Sigmoid colon (tissue), 7 donors: ENCODE results near the gene HRAS. TPM values are rescaled to one million over a fixed set of nuclear protein-coding genes. Genes with fewer than 3 reads are reported as not detected.
A peak's percentile ranks its signal among the peaks of the same experiment; 100 is the strongest.
"Not testable (repeated sequence)": the region's sequence is repeated elsewhere in the genome, so short reads cannot be mapped to it uniquely, and the experiment has no call there.

Experiments used
- DNase-seq: peaks from one replicate; pipeline ENCODE4 v3.0.0-alpha.2; 2019
- H3K27ac ChIP-seq, 4 donors: fragments of 200-600 bp; sonication (generic); one replicate each; pipeline ENCODE4 v1.5.1; 2016 to 2019; ENCODE audit warnings: mild to moderate bottlenecking in 1 of 4
- H3K27me3 ChIP-seq, 3 donors: fragments of 200-600 bp; sonication (generic); one replicate each; pipeline ENCODE4 v1.5.1; 2019; ENCODE audit warnings: mild to moderate bottlenecking in 1 of 3
- H3K36me3 ChIP-seq, 4 donors: fragments of 200-600 bp; sonication (generic); one replicate each; pipeline ENCODE4 v1.5.1; 2016 to 2019
- H3K4me1 ChIP-seq, 4 donors: fragments of 200-600 bp; sonication (generic); one replicate each; pipeline ENCODE4 v1.5.1; 2017 to 2019
- H3K4me3 ChIP-seq, 4 donors: fragments of 200-600 bp; sonication (generic); one replicate each; pipeline ENCODE4 v1.5.1; 2017 to 2019; ENCODE audit warnings: mild to moderate bottlenecking in 2 of 4, moderate library complexity in 1 of 4
- H3K9me3 ChIP-seq, 4 donors: fragments of 200-600 bp in 3 of 4; sonication (generic) in 3 of 4; one replicate each; pipeline versions ENCODE4 v1.5.1 to v1.6.1; 2013 to 2019
- CTCF ChIP-seq, 4 experiments: fragments of 450-650 bp in 3 of 4; fragments of 200-600 bp in 1 of 4; IDR thresholded peaks; one replicate each; pipeline ENCODE4 v1.5.1; 2016 to 2019; ENCODE audit warnings: antibody characterized with exemption in 4 of 4, mild to moderate bottlenecking in 3 of 4, moderate library complexity in 2 of 4
- EP300 ChIP-seq, 4 donors: sonication (generic); formaldehyde crosslinking; IDR thresholded peaks; one replicate each; pipeline ENCODE4 v1.6.1; 2017; ENCODE audit warnings: antibody characterized with exemption in 4 of 4
- POLR2A ChIP-seq, 2 donors: fragments of 450-650 bp; IDR thresholded peaks; one replicate each; pipeline ENCODE4 v1.6.1; 2016; ENCODE audit warnings: antibody characterized with exemption in 2 of 2, mild to moderate bottlenecking in 2 of 2, moderate library complexity in 2 of 2
- POLR2AphosphoS5 ChIP-seq, 4 donors: sonication (generic); formaldehyde crosslinking; IDR thresholded peaks; one replicate each; pipeline ENCODE4 v1.6.1; 2017; ENCODE audit warnings: antibody characterized with exemption in 4 of 4
- WGBS, 2 donors: extraction: QIAGEN DNeasy Blood & Tissue Kit; methylation state at CpG; one replicate each; pipeline ENCODE4 v1.1.7; 2013; 5-methylcytosine and 5-hydroxymethylcytosine counted together
- intact Hi-C: fragments of 100-400 bp; cut with DNase I; formaldehyde crosslinking; loops from one replicate; pipeline ENCODE4 v1.15.1; 2023
- polyA plus RNA-seq, 3 donors: library from polyadenylated mRNA; stranded (reverse); fragments of 200-250 nt; gene quantifications; one replicate each; pipeline ENCODE4 v1.2.3, GENCODE V29; 2013
- total RNA-seq, 4 donors: library from RNA; depleted of rRNA; stranded (reverse); fragments of >200 nt; gene quantifications; one replicate each; pipeline ENCODE4 v1.1.0, GENCODE V29; 2016
- donor health status: healthy with polysubstance abuse.
- donor health status: Bipolar disorder and iron deficiency.
- donor health status: healthy.

Gene HRAS
- total and polyA plus RNA-seq, 7 donors: 27.8 to 76.1 (median 44.6) TPM

GRCh38 chr11:575996-576768 is 40.8 kb upstream of the HRAS start, which contains the start of gene PHRF1:
Gene PHRF1 (plus strand): TSS chr11:576470. CDS start chr11:581513, 5,043 bp downstream.
- Histone ChIP-seq H3K27ac (peak within 1 kb of the TSS; percentile 83 to 94 (median 88)), H3K4me1 (peaks cover 0 to 56% (median 51%) of the 10 kb centered on the region in 4 donors), H3K9me3 (no peaks in the 10 kb centered on the region), H3K27me3 (peaks cover 0 to 12% (median 6%) of the 10 kb centered on the region in 3 donors), H3K4me3 (peak within 1 kb of the TSS; percentile 76 to 90 (median 83)), H3K36me3 (no peaks in the 10 kb centered on the region)
- peak; percentile 99 for DNase-seq
- intact Hi-C loops: loop anchor here (5.0 kb wide), 2 partner anchors 41 to 121 kb away; partner anchors contain the start of genes DEAF1, IRF7 and TMEM80
- 1% methylated on average over 99 of the region's 99 CpGs for whole genome bisulfite sequencing, 2 donors
- peak in 2 of 4 donors; percentile 10 to 14 for TF ChIP-seq EP300 (IDR thresholded peaks at IDR 0.05)
- peak; percentile 28 to 36 for TF ChIP-seq POLR2A (IDR thresholded peaks at IDR 0.05)
- TF ChIP-seq POLR2AphosphoS5 (IDR thresholded peaks at IDR 0.05): peak; percentile 77 to 95 (median 88)
- no peak for TF ChIP-seq CTCF (IDR thresholded peaks at IDR 0.05)

DNA sequence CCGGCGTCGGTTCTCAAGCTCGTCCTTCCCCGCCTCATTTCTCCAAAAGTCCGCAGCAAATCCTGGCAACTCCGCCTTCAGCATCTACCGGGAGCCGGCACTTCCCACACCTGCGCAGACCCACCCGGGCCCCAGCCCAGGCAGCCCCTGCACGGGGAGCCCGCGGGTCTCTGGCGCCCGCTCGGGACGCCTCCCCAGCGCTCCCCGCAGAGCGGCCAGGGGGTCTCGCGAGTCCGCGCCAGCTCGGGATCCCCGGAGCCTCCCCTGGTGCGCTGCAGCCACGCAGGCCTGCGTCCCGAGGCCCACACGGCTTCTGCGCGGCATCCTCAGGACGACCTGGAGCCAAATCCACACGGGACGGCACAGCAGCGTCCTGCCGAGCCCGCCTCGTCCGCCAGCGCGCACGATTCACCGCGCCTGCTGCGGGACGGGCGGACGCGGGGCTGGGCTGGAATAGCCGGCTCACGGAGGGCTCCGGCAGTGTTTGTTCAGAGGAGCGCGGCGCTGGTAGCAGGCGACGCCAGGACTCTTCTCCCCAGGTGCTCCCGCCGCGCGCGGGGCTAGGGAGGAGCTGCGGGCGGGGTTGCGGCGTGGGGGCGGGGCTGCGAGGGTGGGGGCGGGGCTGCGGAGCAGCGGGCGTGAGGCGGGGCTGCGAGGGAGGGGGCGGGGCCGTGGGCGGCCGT is 40.1 kb upstream of the HRAS start:
- Histone ChIP-seq H3K4me3 (peak overlapping the region; percentile 51 to 90 (median 68)), H3K27me3 (peaks cover 0 to 12% (median 6%) of the 10 kb centered on the region in 3 donors), H3K9me3 (no peaks in the 10 kb centered on the region), H3K4me1 (peaks cover 0 to 53% (median 50%) of the 10 kb centered on the region in 4 donors), H3K27ac (peak overlapping the region; percentile 58 to 86 (median 66)), H3K36me3 (no peaks in the 10 kb centered on the region)
- 1% methylated on average over 81 of the region's 81 CpGs for WGBS, 2 donors
- no peak for DNase-seq
- TF ChIP-seq CTCF (IDR thresholded peaks at IDR 0.05): peak in 1 of 4 experiments; percentile 12
- TF ChIP-seq EP300 (IDR thresholded peaks at IDR 0.05): no peak
- TF ChIP-seq POLR2A (IDR thresholded peaks at IDR 0.05): peak in 1 of 2 donors; percentile 15
- TF ChIP-seq POLR2AphosphoS5 (IDR thresholded peaks at IDR 0.05): peak; percentile 2 to 67 (median 63)
- intact Hi-C loops: loop anchor here (5.0 kb wide), 2 partner anchors 42 to 122 kb away; partner anchors contain the start of genes DEAF1, IRF7 and TMEM80

DNA sequence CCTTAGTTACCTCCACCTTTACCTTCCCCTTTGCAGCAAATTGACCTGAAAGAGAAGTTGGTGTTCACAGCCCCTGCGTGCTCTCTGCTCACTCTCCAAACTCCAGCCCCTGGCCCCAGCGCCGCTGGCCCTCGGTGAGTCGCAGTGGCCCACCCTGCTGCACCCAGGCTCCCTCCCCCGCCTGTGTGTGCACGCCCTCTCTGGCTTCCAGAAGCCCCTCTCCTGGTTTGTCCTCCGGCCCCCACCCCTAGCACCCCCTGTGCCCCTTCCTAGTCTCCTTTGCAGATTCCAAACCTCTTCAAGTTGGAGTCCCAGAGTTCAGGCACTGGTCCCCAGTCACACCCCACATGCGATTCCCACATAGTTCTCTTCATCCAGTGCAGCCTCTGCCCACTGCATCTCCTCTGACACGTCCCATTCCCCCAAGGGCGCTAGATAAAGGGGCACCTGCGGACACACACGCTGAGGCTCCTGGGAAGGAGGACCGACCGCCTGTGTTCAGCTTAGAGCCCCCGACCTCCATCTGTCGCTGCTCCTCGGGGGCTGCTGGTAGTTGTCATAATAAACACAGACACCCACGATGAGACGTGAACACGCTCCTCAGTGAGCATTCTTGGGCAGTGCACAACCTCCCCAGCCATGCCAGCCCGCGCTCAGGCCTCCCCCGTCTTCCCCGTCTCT is 39.4 kb upstream of the HRAS start:
- Histone ChIP-seq H3K27me3 (peaks cover 0 to 12% (median 6%) of the 10 kb centered on the region in 3 donors), H3K4me1 (peaks cover 0 to 46% (median 43%) of the 10 kb centered on the region in 4 donors), H3K9me3 (no peaks in the 10 kb centered on the region), H3K4me3 (peak overlapping the region; percentile 51 to 90 (median 68)), H3K36me3 (no peaks in the 10 kb centered on the region), H3K27ac (peak overlapping the region in 3 of 4 donors; percentile 64 to 86 (median 67))
- DNase-seq: no peak
- TF ChIP-seq POLR2A (IDR thresholded peaks at IDR 0.05) (no peak), POLR2AphosphoS5 (IDR thresholded peaks at IDR 0.05) (no peak), CTCF (IDR thresholded peaks at IDR 0.05) (no peak), EP300 (IDR thresholded peaks at IDR 0.05) (no peak)
- intact Hi-C loops: loop anchor here (5.0 kb wide), 2 partner anchors 43 to 123 kb away; partner anchors contain the start of genes DEAF1, IRF7 and TMEM80
- 21% methylated on average over 25 of the region's 25 CpGs for WGBS, 2 donors

DNA sequence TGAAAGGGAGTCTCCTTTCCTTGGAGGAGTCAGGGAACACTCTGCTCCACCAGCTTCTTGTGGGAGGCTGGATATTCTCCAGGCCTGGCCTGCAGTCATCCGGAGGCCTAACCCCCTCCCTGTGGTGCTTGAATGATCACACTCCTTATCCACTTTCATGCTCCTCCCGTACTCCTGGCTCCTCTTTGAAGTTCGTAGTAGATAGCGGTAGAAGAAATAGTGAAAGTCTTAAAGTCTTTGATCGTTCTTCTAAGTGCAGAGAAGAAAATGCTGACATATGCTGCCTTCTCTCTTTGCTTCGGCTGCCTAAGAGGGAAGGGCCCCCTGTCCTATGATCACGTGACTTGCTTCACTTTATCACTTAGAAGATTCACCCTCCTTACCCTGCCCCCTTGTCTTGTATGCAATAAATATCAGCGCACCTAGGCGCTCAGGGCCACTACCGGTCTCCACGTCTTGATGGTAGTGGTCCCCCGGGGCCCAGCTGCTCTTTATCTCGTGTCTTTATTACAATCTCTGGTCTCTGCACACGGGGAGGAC is 38.7 kb upstream of the HRAS start:
- H3K9me3 ChIP-seq, H3K4me3 ChIP-seq, intact Hi-C loops, DNase-seq, H3K36me3 ChIP-seq: not testable (repeated sequence)
- H3K27me3 ChIP-seq: peaks cover 0 to 12% (median 6%) of the 10 kb centered on the region in 3 donors
- WGBS, 2 donors: 56 to 58% methylated on average over 14 of the region's 14 CpGs
- H3K27ac ChIP-seq: peak overlapping the region in 2 of 4 donors; percentile 5 to 58
- peaks cover 0 to 44% (median 41%) of the 10 kb centered on the region in 4 donors for H3K4me1 ChIP-seq
